GM12801 (cell line): ENCODE data around the gene CAPNS2.

Experiments used
- CTCF ChIP-seq: IDR thresholded peaks from one replicate; pipeline ENCODE4 v1.5.1; 2011; ENCODE audit warnings: control low read depth; ENCODE audit not compliant: insufficient read length; ENCODE audit errors: extremely low read depth

CAPNS2 gene

GRCh38 chr16:55576384-55576783 lies 9.9 kb downstream of the CAPNS2 start:
- no peak for TF ChIP-seq CTCF

DNA sequence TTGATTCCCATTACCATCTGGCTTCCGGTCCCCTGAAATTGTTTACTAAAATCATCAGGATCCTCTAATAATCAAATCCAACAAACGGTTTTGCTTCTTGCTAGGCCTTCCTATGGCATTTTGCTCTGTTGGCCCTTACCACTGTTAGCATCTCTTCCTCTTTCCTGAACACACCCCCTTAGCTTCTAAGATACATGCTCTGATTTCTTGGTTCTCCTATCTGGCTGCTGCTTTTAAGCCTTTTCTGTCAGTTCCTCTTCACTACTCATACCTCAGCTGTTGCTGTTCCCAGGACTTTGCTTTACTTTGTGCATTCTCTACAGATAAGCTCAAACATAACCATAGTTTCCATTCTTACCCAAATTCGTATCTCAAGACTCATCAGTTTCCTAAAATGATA lies 11.4 kb downstream of the CAPNS2 start:
- TF ChIP-seq CTCF: no peak

DNA sequence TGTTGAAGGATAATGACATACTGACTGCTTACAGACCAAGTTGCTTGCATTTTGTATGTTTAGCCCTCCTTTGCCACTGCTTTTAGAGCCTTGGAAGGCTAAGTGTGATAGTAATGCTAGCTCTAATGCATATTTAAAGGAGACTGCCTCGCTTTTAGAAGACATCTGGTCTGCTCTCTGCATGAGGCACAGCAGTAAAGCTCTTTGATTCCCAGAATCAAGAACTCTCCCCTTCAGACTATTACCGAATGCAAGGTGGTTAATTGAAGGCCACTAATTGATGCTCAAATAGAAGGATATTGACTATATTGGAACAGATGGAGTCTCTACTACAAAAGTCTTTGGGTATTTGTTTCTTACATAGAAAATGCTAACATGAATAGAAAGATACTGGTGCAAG lies 19.1 kb downstream of the CAPNS2 start:
- no peak for TF ChIP-seq CTCF

GRCh38 chr16:55588799-55589198 lies 22.3 kb downstream of the CAPNS2 start:
- no peak for TF ChIP-seq CTCF

DNA sequence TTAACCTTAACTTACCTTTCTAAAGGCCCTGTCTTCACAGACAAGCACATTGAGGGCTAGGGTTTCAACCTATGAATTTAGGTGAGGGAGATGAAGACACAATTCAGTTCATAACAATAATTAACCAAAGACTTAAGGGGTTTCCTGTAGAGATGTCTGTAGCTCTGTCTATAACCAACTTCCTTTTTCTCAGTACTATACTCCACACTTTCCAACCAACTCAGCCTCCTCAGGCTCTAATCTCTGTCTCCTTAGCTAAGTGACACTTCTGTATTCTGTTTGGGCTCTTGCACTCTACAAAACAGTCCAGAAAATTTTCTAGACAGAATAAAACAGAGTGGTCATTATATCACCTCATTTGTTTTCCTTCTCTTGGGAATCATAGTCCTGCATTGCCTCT lies 25.8 kb downstream of the CAPNS2 start:
- no peak for TF ChIP-seq CTCF

DNA sequence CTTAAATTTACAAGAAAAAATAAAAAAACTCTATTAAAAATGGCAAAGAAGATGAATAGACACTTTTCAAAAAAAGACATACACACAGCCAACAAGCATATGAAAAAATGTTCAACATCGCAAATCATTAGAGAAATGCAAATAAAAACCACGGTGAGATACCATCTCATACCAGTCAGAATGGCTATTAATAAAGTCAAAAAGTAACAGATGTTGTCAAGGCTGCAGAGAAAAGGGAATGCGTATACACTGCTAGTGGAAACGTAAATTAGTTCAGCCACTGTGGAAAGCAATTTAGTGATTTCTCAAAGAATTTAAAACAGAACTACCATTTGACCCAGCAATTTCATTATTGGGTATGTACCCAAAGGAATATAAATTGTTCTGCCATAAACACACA lies 31.4 kb downstream of the CAPNS2 start:
- no peak for TF ChIP-seq CTCF

- no peak for TF ChIP-seq CTCF
These were observed 39.4 kb downstream of the CAPNS2 start for GRCh38 chr16:55605754-55606336.
